ENCODE results near the gene SCN4B. TPM values are rescaled to one million over a fixed set of nuclear protein-coding genes. Genes with fewer than 3 reads are reported as not detected.

SCN4B gene
- total RNA-seq, 1 donor: under 0.01 TPM

DNA sequence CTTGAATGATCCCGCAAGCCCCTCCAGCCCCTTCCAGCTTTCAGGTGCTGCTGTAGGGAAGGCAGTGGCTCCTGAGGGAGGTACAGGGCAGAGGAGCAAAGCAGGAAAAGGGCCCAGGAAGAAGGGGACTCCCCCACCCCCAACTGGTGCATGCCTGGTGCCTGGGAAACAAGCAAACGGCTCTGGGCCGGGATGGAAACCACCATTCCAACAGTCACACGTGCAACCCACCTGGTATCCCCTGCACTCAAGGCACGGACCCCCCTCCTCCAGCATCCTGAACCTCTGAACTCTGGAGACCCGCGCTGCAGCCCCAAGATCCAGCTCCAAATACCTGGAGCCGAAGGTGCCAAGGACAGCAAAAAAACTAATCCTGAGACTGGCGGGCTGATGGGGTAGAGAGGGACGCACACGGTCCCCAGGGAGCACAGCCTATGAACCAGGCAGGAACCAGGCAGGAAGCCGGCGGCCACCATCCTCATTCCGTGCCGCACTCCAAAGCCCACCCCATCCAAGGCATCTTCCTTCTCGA is 537 bp downstream of the SCN4B start:
- DNase-seq (ENCODE audit: low read depth): no peak
- no peak overlapping the region for H3K4me3 ChIP-seq (ENCODE audit: low read depth, low read length)
- no peak for TF ChIP-seq CTCF (IDR thresholded peaks at IDR 0.05; ENCODE audit: insufficient read depth, low read length)

DNA sequence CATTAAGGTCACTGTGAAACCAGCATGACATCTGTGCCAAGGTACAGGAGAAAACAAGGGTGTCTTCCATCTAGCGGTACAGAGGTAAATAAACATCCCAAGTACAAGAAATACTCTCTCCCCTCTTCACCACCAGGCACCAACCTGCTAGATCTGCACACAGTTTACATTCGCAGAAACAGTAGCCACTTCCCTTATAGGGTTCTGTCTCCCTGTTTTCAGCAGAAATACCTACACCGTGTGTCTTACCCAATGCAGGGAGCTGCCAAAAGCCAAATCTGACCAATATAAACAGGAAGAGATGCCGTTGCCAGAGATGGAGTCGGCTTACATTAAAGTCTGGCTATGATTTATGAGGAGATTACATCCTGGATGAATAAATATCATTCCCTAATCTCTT is 1.2 kb downstream of the SCN4B start:
- DNase-seq (ENCODE audit: low read depth): no peak
- no peak for TF ChIP-seq CTCF (IDR thresholded peaks at IDR 0.05; ENCODE audit: insufficient read depth, low read length)
- H3K4me3 ChIP-seq (ENCODE audit: low read depth, low read length): no peak overlapping the region

GRCh38 chr11:118149493-118149892 is 3.1 kb downstream of the SCN4B start:
- DNase-seq (ENCODE audit: low read depth): no peak
- H3K4me3 ChIP-seq (ENCODE audit: low read depth, low read length): no peak overlapping the region
- TF ChIP-seq CTCF (IDR thresholded peaks at IDR 0.05; ENCODE audit: insufficient read depth, low read length): no peak

- H3K4me3 ChIP-seq (ENCODE audit: low read depth, low read length): no peak overlapping the region
- no peak for DNase-seq (ENCODE audit: low read depth)
- no peak for TF ChIP-seq CTCF (IDR thresholded peaks at IDR 0.05; ENCODE audit: insufficient read depth, low read length)
Observed at GRCh38 chr11:118148856-118149255, 3.8 kb downstream of the SCN4B start.

DNA sequence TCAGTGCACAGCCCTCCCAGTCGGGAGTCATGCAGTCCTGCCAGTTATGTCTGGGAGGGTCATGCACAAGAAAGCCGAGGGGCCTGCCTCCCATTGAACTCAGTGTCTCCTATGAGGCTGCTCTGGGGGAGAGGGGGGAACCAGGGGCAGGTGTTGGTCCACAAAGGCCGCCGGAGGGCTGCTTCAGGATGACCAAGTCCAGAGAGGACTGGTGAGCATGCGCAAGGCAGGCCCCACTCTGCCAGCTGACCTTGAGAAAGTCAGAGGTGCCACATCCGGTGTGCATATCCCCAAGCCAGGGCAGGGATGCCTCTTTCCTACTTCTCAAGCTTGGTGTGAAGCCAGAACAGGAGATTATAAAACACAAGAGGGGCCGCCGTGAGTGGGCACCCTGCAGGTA is 4.4 kb downstream of the SCN4B start:
- TF ChIP-seq CTCF (IDR thresholded peaks at IDR 0.05; ENCODE audit: insufficient read depth, low read length): no peak
- H3K4me3 ChIP-seq (ENCODE audit: low read depth, low read length): no peak overlapping the region
- no peak for DNase-seq (ENCODE audit: low read depth)

GRCh38 chr11:118147502-118147901 is 5.1 kb downstream of the SCN4B start:
- no peak for DNase-seq (ENCODE audit: low read depth)
- no peak for TF ChIP-seq CTCF (IDR thresholded peaks at IDR 0.05; ENCODE audit: insufficient read depth, low read length)
- H3K4me3 ChIP-seq (ENCODE audit: low read depth, low read length): no peak overlapping the region

GRCh38 chr11:118146554-118146953 is 6.1 kb downstream of the SCN4B start:
- H3K4me3 ChIP-seq (ENCODE audit: low read depth, low read length): no peak overlapping the region
- TF ChIP-seq CTCF (IDR thresholded peaks at IDR 0.05; ENCODE audit: insufficient read depth, low read length): no peak
- DNase-seq (ENCODE audit: low read depth): no peak

Data from fibroblast of the aortic adventitia (primary cell).